HG02943 (cell line): ENCODE results near the gene TPRG1.

ENCODE experiments used
- ATAC-seq: cut with Tn5 transposase; IDR thresholded peaks from one replicate; pipeline ENCODE4 v1.9.1; 2021; ENCODE audit warnings: mild to moderate bottlenecking, low read depth, moderate library complexity; ENCODE audit not compliant: unreplicated experiment

TPRG1 gene, protein sequence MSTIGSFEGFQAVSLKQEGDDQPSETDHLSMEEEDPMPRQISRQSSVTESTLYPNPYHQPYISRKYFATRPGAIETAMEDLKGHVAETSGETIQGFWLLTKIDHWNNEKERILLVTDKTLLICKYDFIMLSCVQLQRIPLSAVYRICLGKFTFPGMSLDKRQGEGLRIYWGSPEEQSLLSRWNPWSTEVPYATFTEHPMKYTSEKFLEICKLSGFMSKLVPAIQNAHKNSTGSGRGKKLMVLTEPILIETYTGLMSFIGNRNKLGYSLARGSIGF

DNA sequence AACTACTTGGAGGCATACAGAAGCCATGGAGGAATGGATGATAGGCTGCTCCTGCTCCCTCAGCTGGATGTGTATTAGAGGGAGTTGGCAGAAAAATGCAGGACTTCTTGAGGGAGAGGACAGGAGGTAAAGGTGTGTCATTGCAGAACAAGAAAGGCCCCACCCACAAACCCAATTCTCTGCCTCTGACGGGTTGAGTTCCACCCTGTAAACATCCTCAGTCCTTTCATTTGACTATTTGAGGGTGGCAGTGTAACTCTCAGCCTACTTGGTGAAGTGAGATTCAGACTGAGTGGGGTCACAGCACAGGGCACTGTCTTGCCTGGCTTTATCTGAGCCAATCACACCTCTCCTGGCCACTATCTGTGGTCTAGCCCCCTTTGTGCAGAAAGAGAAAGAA, at the start of gene TPRG1:
TPRG1 (plus strand) TSS at position 265 of the 400 bp plus-strand sequence. CDS start 35,414 bp downstream, outside the sequence.
- ATAC-seq: no peak

DNA sequence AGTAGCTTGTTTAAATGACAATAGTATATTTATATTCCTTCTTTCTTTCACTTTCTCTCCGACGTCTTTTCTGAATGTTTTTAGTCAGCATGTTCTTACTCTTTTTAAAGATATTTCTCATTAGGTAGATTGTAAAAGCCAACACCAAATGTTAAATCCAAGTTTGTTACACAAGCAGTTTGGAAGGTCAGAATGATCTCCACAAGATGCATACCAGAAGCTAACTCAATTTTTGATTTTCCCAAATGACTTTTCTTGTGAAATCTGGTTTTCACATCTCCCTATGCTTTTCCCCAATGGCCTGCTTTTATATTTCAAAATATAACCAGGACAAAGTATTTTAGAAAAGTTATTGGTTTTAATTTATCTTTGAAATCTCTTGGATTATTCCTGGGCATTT, 49.7 kb upstream of the TPRG1 start:
- no peak for ATAC-seq

DNA sequence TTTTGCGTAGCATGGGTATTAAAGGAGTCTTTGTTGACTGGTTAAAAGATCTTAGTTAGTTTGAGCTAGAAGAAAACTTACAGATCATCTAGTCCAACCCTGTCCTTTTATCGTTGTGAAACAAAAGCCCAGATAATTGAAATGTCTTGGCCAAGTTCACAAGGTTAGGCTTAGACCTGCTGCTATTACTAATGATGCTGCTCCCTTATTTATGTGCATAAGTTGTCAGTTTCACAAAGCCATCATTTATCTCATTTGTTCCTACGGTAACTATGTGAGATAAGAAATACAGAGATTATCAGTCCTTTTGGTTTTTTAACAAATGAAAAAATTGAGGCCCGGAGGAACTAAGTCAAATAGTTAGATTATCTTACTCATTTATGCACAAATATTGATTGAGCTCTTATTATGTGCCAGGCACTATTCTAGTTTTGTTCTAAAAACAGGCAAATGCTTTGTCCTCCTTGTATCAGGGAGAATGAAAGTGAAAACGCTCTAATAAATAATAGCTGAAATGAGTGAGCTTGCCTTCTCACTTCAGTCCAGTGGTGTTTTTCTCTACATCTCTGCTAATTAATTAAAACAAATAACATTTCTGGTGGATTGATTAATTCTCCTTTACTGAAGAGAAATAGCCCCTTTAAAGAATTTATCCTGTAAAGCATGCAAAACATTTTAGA, 49.1 kb upstream of the TPRG1 start:
- no peak for ATAC-seq

DNA sequence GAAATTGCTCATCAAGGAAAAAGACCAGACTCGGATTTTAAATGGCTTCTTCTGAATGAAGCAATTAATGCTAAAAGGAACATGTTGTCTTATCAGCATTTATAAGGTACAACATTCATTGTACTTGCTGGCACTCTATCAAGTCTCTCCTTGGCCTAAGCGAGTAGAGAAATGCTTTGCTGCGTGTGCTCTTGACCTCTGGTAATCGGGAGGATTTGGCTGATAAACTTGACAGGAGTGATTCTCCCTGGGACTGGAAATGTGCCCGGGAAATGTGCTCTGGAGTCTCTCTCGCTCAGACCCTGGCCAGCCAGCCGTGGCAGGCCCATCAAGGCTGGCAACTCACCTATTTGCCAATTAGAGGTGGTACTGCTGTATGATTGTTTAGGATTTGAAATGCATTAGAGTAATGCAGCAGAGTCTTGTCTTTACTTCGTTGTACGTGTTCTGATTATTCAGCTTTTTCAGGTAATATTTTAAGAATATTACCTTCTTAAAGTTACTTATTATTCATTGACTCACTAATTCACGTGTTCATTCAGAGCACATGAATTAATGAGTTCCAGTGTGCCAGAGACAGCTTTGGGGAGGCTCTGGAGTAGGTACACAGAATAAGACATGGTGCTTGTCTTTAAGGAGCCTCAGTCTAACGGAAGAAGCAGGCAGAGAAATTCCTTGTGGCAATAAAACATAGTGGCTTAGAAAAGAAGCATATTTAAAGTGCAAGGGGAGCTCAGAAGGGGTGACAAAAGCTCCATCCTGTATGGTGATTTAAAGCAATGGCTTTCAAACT, 48.0 kb upstream of the TPRG1 start:
- ATAC-seq: no peak

DNA sequence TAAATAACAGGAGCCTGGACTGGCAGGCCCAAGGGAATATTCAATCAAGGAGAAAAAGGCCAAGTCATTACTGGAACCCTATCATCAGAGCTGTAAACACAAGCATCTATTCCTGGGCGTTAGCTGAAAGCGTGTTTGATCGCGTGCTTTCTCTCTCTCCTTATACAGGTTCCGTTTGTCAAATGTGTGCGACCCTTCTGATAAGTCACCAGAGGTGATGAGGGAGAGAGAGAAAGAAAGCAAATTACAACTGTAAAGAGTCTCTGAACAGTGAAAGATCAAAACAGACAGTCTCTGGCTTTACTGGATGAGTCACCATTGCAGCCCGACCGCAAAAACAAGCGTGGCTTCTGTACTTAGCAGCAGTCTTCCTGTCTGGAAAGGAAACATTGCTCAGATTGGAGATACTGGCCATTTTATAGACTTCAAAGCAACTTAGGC, 39.5 kb upstream of the TPRG1 start:
- no peak for ATAC-seq

DNA sequence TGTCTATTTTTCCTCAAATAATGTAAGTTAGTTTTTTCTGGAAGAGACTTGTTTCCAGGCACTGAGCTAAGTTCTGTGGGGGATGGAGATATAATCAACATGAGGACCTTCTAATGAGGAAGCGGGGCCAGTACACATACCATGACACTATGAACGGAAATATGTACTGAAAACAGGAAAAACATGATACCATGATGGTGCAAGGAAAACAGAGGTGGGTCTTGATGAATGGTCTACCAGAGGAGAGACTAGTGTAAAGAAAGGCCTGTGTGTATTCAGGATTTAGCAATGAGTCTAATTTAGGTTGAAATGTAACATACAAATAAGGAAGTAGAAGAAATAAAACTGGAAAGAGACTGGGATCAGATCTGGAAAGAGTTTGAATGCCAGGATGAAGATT, 38.9 kb upstream of the TPRG1 start:
- ATAC-seq: no peak

DNA sequence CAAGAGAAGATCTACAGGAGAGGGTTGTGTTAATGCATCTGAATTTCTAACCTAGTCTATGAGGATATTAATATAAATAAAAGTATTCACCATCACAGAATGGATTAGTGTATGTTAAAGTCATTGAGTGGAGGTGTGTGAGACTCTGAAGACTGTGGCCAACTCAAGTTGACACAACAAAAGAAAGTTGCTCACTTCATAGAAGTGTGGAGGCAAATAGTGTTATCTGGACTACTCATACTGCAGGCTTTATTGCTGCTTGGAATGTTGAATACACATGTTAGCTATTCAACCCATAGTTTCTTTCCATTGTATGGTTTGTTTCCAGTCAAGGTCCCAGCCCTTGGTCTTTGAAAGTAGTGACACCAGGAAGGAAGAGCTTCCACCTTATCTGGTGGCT, 38.0 kb upstream of the TPRG1 start:
- no peak for ATAC-seq

DNA sequence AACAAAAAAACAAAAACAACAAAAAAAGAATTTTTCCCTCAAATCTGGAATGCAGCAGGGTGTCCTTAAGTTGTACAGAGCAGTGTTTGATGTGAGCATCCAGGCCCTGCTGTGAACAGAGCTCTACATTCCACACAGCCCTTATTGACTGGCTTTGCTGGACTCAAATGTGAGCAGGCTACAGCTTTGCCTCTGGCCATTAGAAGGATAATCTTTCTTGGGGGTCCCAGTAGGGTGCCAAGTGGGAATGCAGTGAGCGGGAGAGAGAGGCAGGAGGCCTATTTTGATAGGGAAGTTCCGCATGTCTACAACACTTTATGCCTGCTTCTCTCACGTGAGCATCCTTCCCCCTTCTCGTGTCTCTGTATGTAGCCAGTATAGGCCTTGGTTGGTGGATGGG, 34.4 kb upstream of the TPRG1 start:
- ATAC-seq: no peak

DNA sequence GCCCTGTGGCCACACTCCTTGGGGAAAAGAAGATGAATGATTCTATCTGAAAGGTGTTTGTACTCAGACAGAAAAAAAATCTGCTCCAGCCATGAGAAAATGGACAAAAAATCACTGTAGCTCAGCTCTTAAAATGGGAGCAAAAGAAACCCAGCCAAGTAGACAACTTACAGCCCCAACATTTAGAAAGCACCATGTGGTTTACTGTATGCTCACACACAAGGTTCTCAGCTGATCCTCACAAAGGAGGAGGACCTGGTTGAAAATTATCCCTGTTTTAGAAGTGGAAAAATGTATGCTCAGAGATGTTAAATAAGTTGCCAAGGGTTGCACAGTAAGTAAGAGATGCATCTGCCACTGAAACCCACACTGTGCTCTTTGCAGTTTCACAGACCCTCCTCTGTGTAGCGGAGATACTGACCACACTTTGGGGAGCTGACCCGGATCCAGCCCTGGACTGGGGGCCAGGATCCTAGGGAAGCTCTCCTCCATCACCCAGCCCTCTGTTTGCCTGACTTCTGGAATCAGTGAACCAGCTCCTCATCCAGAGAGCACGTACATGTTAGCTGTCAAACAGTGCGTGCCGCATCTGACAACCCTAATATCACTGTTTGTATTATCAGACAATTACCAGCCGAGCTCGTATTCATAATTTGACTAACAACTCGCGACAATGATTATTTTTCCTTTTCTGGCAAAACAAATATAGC, 32.7 kb upstream of the TPRG1 start:
- no peak for ATAC-seq

DNA sequence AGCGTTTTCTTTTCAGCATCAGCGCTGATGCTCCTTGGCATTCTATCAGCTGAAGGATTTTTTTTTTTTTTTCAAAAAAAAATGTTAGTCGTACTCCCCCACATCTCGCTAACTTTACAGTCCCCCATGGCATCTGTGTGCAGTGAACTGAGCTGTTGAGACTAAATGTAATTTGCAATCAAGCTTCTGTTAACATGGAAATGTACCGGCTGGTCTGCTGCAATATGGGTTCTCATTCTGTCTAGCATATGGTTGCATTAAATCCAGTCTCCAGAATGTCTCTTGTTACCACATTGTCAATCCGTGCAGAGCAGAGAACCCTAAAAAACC, 32.2 kb upstream of the TPRG1 start:
- ATAC-seq: no peak

DNA sequence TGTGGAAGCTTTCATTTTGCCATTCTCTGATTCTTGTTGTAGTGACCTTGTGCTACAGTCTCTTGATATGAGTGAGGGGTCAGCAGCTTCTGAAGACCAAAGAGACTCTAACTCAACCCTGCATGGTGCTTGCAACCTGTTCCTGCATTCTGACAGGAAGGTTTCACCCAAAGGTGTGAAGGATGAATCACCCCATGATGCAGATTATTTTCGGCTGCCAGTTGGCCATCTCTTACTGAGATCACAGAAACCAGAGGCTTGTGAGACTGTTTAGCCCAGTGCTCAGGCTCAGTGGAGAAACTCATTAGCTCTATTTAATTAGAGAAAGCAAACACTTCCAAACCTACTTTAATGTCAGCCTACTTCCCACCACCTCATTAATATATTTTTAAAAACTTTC, 29.2 kb upstream of the TPRG1 start:
- ATAC-seq: no peak

DNA sequence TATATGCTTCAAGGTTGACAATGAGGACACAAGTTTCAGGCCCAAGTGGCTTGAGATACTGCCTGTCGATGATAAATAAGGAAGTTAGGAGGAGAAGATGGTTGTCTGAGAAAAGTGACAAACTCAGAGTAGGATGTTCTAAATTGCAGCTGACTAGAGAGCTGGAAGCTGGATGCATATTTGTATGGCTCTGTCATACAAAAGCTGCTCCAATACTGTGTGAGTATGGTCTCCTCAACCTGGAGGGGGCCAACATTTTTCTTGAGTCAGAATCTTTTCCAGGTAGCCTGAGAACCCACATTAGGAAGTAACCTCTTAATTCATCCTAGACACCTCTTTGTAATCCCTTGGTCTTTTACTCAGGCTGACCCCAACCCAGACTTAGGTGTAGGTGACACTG, 28.4 kb upstream of the TPRG1 start:
- no peak for ATAC-seq

DNA sequence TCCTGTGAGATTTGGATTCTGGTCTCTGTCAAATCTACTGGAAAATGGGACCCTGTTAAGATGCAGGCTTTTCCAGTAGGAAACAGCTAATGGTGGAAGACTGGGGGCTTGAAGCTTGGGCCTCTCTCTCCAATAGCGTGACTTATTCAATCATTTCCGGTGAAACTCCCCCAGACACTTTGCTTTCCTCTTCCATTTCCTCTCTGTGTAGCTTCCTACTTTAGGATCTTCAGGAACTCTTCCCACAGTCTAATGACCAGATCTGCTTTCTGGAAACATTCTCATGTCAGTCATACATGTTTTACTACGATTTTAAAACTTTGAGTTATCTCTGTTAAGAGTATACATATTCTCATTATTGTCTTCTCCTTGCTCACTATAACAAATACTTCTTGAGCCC, 28.0 kb upstream of the TPRG1 start:
- no peak for ATAC-seq

DNA sequence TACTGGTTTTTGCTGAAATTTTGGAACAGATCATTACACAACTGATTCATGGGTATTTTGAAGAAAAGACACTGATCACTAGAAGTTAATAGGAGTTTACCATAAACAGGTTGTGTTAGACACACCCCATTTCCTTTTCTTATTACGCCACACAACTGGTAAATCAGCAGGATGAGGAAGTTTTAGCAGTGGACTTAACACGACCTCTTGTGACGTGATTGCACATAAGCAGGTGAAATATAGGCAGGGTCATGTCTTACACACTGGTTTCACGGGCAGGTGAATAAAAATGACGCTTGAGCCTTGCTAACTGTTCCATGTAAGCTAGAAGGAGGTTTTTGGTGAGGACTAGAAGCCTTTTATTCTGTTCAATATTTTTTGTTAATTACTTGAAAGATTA, 27.1 kb upstream of the TPRG1 start:
- ATAC-seq: no peak

DNA sequence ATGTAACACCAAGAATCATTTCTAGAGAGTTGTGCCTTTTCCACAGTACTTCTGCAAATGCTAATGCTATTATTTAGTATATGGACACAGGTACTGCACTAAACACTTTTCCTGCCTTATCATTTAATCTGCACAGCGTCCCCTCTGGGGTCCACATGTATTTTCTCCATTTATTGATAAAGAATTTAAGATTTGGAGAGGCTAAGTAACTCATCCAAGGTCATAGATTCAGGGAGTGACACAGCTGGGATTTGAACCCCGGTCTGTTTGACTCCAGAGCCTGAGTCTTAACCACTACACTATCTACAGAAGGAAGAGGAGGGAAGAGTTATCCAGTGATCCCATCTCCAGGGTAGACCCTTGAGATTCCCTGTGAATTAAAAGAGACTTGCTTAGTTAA, 24.9 kb upstream of the TPRG1 start:
- ATAC-seq: no peak

DNA sequence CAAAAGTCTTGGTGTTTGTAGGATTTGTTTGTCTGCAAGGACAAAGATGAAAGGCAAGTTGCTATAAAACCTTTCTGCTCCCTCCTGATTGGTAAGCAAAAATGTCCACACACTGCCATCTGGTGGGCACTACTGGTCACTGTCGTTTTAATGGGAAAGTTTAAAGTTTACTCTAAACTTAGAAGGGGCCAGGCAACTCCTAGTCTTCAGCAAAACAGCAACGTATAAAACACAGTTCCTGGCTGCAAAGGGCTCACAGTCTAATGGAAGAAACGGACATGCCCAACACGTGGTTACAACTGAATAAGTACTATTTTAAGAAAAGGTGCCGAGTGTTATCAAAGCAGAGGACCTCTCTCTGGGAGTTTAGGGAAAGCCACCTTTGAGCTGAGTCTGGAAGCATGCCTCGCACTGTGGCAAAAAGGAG, 23.7 kb upstream of the TPRG1 start:
- ATAC-seq: peak; percentile 71

DNA sequence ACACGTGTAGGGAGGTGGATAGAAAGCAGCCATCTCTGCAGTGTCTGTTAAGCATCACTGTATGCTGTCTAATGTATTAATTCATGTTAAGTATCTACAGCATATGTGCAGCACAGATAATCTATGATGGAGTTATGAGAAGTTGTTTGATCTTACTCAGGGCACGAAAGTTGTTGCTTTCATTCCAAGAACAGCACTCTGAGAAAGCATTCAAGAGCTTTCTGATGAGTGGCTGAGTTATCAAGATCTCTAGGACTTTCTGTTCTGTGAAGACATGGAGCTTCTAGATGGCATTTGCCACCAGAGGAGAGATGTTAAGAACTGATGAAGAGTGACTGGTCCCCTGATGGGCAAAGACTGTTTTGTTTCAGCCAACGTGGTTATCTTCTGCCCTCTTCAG, 22.6 kb upstream of the TPRG1 start:
- no peak for ATAC-seq

DNA sequence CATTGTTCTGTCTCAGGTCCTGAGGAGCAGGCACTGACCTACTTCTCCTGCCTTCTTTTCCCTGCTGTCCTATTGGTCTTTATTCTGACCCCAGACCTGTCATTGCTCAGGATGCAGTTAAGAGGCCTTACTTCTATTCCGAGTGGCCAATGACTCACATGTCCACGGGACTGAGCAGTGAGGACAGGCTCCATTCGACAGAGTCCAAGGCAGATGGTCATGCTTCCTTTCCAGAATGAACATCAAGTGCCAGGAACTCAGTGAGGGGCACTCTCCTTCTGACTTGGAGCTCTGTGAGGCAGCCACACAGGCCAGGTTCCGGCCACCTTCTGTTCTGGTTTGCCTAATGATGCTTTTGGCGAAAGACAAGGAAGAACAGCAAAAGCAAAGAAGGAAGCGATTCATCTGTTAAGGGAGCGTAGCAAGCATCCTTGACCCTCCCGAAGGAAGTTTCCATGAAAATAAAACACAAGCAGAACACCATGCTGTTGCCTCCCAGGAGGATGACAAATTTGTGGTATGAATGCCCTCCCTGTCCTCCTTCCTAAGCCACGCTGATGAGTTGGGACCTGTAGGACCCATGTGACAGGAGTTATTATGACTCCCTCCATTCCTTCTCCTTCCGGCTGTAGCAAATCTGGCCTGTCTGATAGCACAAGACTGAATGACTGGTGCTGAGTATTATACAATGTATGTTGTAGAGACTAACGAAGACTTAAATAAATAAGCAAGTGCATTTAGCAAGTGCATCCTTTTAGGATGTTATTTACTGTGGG, 14.4 kb upstream of the TPRG1 start:
- ATAC-seq: no peak

DNA sequence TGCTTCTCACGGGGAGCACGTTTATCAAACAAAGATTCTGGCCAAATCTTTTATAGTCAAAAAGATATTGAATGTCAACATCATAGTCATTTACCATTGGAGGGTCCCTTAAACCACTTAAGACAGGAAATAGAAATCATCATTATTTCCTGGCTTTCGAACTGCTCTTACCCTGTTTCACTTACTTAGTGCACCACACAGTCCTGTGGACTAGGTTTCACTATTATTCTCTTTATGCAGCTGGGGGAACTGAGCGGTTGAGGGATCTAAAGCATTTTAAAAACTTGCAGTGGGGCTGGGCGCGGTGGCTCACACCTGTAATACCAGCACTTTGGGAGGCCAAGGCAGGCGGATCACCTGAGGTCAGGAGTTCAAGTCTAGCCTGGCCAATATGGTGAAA, 13.7 kb upstream of the TPRG1 start:
- no peak for ATAC-seq
